Activated CD8-positive, alpha-beta T cell treated with anti-CD3 and anti-CD28 coated beads for 36 hours (primary cell): ENCODE measurements around the gene SUPT3H. TPM values are rescaled to one million over a fixed set of nuclear protein-coding genes. Genes with fewer than 3 reads are reported as not detected.

Source experiments
- ATAC-seq: fragments of 200-7000 bp; cut with Tn5 transposase; one replicate; pipeline ENCODE4 v1.10.0; 2021; ENCODE audit warnings: mild to moderate bottlenecking, moderate library complexity
- CTCF ChIA-PET: fragments of 350-600 bp; sonication (Branson Sonifier 250); formaldehyde crosslinking; loops from one replicate; lab custom pipeline; 2021; ENCODE audit warnings: antibody characterized with exemption; lab: Charles Lee
- POLR2A ChIA-PET: fragments of 350-600 bp; sonication (Branson Sonifier 250); formaldehyde crosslinking; loops from one replicate; lab custom pipeline; 2021; ENCODE audit warnings: antibody characterized with exemption; lab: Charles Lee
- DNase-seq: peaks from one replicate; pipeline ENCODE4 v3.0.0-alpha.2; 2020
- H3K27ac Mint-ChIP-seq: one replicate; pipeline ENCODE4 v1.8.0; 2021; ENCODE audit warnings: mild to moderate bottlenecking, mixed read lengths
- H3K27me3 Mint-ChIP-seq: one replicate; pipeline ENCODE4 v1.8.0; 2021; ENCODE audit warnings: mixed read lengths
- H3K36me3 Mint-ChIP-seq: one replicate; pipeline ENCODE4 v1.8.0; 2021; ENCODE audit warnings: low read depth, mixed read lengths
- H3K4me1 Mint-ChIP-seq: one replicate; pipeline ENCODE4 v1.8.0; 2021; ENCODE audit warnings: low read depth, mixed read lengths
- H3K4me3 Mint-ChIP-seq: one replicate; pipeline ENCODE4 v1.8.0; 2021; ENCODE audit warnings: mild to moderate bottlenecking, moderate library complexity, mixed read lengths
- H3K9me3 Mint-ChIP-seq: one replicate; pipeline ENCODE4 v1.8.0; 2021; ENCODE audit warnings: mixed read lengths
- CTCF ChIP-seq: fragments of 200-600 bp; IDR thresholded peaks from one replicate; pipeline ENCODE4 v1.8.0; 2022; ENCODE audit warnings: antibody characterized with exemption, mild to moderate bottlenecking
- intact Hi-C: fragments of 100-400 bp; cut with micrococcal nuclease; formaldehyde crosslinking; loops from one replicate; pipeline ENCODE4 v1.10.0; 2022
- total RNA-seq, 2 experiments: library from RNA; stranded (reverse); gene quantifications; one replicate each; pipeline ENCODE4 v1.2.3, GENCODE V29; 2021

SUPT3H gene
- total RNA-seq, 2 experiments from 2014 or later: 20.0 to 20.2 TPM

GRCh38 chr6:45253453-45253852 lies 124.3 kb downstream of the SUPT3H start:
- Mint-ChIP-seq H3K36me3 (peaks cover 2% of the 10 kb centered on the region), H3K4me3 (no peak overlapping the region), H3K27ac (no peak overlapping the region), H3K9me3 (no peaks in the 10 kb centered on the region), H3K4me1 (peaks cover 27% of the 10 kb centered on the region), H3K27me3 (no peaks in the 10 kb centered on the region)
- no peak for TF ChIP-seq CTCF
- CTCF ChIA-PET: interaction anchor here (0.8 kb wide), 2 partner anchors 19 to 71 kb away, joined by 3 read pairs; no protein-coding TSS in a partner anchor
- intact Hi-C loops: no loop called here
- DNase-seq: no peak
- no peak for ATAC-seq
- POLR2A ChIA-PET: no interaction called here

- ChIA-PET CTCF (no interaction called here), POLR2A (no interaction called here)
- Mint-ChIP-seq H3K4me1 (no peaks in the 10 kb centered on the region), H3K36me3 (peaks cover 25% of the 10 kb centered on the region), H3K9me3 (peaks cover 27% of the 10 kb centered on the region), H3K27me3 (no peaks in the 10 kb centered on the region), H3K27ac (no peak overlapping the region), H3K4me3 (no peak overlapping the region)
- intact Hi-C loops: no loop called here
- ATAC-seq (no peak), DNase-seq (no peak)
- TF ChIP-seq CTCF: no peak
Measured at GRCh38 chr6:45231660-45232059, 146.1 kb downstream of the SUPT3H start.

GRCh38 chr6:45229416-45229815 lies 148.3 kb downstream of the SUPT3H start:
- no peak overlapping the region for H3K27ac Mint-ChIP-seq
- peaks cover 27% of the 10 kb centered on the region for H3K9me3 Mint-ChIP-seq
- no peak for ATAC-seq
- no peaks in the 10 kb centered on the region for H3K27me3 Mint-ChIP-seq
- H3K4me1 Mint-ChIP-seq: no peaks in the 10 kb centered on the region
- intact Hi-C loops: no loop called here
- peaks cover 25% of the 10 kb centered on the region for H3K36me3 Mint-ChIP-seq
- no peak for DNase-seq
- CTCF ChIA-PET: no interaction called here
- POLR2A ChIA-PET: no interaction called here
- no peak for TF ChIP-seq CTCF
- H3K4me3 Mint-ChIP-seq: no peak overlapping the region

- POLR2A ChIA-PET: no interaction called here
- CTCF ChIA-PET: no interaction called here
- ATAC-seq (no peak), DNase-seq (no peak)
- intact Hi-C loops: no loop called here
- H3K36me3 Mint-ChIP-seq: peaks cover 2% of the 10 kb centered on the region
- no peaks in the 10 kb centered on the region for H3K4me1 Mint-ChIP-seq
- no peak for TF ChIP-seq CTCF
- H3K27me3 Mint-ChIP-seq: no peaks in the 10 kb centered on the region
- H3K27ac Mint-ChIP-seq: no peak overlapping the region
- H3K4me3 Mint-ChIP-seq: no peak overlapping the region
- H3K9me3 Mint-ChIP-seq: peaks cover 4% of the 10 kb centered on the region
Measured at GRCh38 chr6:45226081-45226480, 151.7 kb downstream of the SUPT3H start.

- intact Hi-C loops: no loop called here
- Mint-ChIP-seq H3K4me3 (no peak overlapping the region), H3K27ac (no peak overlapping the region), H3K9me3 (peaks cover 4% of the 10 kb centered on the region), H3K4me1 (no peaks in the 10 kb centered on the region), H3K27me3 (no peaks in the 10 kb centered on the region), H3K36me3 (peaks cover 13% of the 10 kb centered on the region)
- DNase-seq (no peak), ATAC-seq (no peak)
- POLR2A ChIA-PET: interaction anchor here (1.1 kb wide), 1 partner anchor 11 kb away, joined by 4 read pairs; no protein-coding TSS in a partner anchor
- TF ChIP-seq CTCF: no peak
- CTCF ChIA-PET: no interaction called here
Measured at GRCh38 chr6:45222380-45222779, 155.4 kb downstream of the SUPT3H start.
